ENCODE results near the gene APOM. TPM values are rescaled to one million over a fixed set of nuclear protein-coding genes. Genes with fewer than 3 reads are reported as not detected.
A peak's percentile ranks its signal among the peaks of the same experiment; 100 is the strongest.

The APOM gene
- polyA plus RNA-seq, 3 donors = 4.2 to 8.3 (median 4.8) TPM

DNA sequence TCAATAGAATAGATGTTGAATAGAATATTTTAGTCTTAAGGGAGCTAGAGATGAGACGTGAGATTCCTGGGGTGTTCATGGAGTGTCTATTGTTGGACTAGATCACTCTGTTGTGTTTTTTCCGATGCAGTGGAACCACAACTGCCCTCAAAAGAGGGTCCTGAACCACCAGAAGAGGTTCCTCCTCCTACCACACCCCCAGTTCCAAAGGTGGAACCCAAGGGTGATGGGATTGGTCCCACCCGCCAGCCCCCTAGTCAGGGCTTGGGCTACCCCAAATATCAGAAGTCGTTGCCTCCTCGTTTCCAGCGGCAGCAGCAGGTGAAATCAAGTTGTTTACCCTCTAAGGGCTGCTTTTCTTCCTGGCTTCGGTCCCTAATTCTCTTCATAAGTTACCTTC lies 26.7 kb upstream of the APOM start:
- no peak overlapping the region for H3K9ac ChIP-seq (ENCODE audit: insufficient read depth, low read length, poor library complexity, severe bottlenecking)
- Mint-ChIP-seq H3K4me3 (no peak overlapping the region), H3K36me3 (peaks cover 96 to 100% of the 10 kb centered on the region in 2 donors), H3K27me3 (ENCODE audit: low read depth in 3 of 3) (peaks cover 0 to 3% (median 0%) of the 10 kb centered on the region in 3 donors), H3K27ac (peak overlapping the region in 1 of 7 donors; percentile 46), H3K9me3 (no peaks in the 10 kb centered on the region), H3K4me1 (no peaks in the 10 kb centered on the region)
- H3K4me1 ChIP-seq (ENCODE audit: control insufficient read depth in 1 of 2, insufficient read depth in 2 of 2, low read length in 2 of 2) = no peaks in the 10 kb centered on the region
- H3K4me2 ChIP-seq (replicated peaks; ENCODE audit: extremely low read depth, low read length, poor library complexity, severe bottlenecking) = no peak overlapping the region
- peaks cover 64% of the 10 kb centered on the region for H3K79me2 ChIP-seq (ENCODE audit: insufficient read depth, low read length)
- H3K36me3 ChIP-seq (replicated peaks in 1 of 2; ENCODE audit: control insufficient read depth in 1 of 2, insufficient read depth in 2 of 2, low read length in 2 of 2) = peaks cover 97 to 100% of the 10 kb centered on the region in 2 donors
- intact Hi-C loops (cut with micrococcal nuclease) = no loop called here
- H3K27me3 ChIP-seq (ENCODE audit: control insufficient read depth in 2 of 2, insufficient read depth in 2 of 2, low read length in 2 of 2) = no peaks in the 10 kb centered on the region
- TF ChIP-seq, protein P1, sequence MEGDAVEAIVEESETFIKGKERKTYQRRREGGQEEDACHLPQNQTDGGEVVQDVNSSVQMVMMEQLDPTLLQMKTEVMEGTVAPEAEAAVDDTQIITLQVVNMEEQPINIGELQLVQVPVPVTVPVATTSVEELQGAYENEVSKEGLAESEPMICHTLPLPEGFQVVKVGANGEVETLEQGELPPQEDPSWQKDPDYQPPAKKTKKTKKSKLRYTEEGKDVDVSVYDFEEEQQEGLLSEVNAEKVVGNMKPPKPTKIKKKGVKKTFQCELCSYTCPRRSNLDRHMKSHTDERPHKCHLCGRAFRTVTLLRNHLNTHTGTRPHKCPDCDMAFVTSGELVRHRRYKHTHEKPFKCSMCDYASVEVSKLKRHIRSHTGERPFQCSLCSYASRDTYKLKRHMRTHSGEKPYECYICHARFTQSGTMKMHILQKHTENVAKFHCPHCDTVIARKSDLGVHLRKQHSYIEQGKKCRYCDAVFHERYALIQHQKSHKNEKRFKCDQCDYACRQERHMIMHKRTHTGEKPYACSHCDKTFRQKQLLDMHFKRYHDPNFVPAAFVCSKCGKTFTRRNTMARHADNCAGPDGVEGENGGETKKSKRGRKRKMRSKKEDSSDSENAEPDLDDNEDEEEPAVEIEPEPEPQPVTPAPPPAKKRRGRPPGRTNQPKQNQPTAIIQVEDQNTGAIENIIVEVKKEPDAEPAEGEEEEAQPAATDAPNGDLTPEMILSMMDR (IDR thresholded peaks at IDR 0.05) = no peak
- no peak overlapping the region for H3K27ac ChIP-seq (ENCODE audit: low read depth in 1 of 2, low read length in 2 of 2)
- no peak for DNase-seq
- no peaks in the 10 kb centered on the region for H3K9me3 ChIP-seq (replicated peaks in 1 of 2; ENCODE audit: control insufficient read depth in 1 of 2, insufficient read depth in 1 of 2, low read length in 2 of 2)
- 96% methylated on average over 5 of the region's 7 CpGs for WGBS (ENCODE audit: insufficient coverage)
- no peak overlapping the region for H3K4me3 ChIP-seq (replicated peaks in 1 of 3; ENCODE audit: low read depth in 2 of 3, low read length in 3 of 3)
- H2AFZ ChIP-seq (ENCODE audit: insufficient read depth, low read depth, low read length, poor library complexity, severe bottlenecking) = no peak overlapping the region
- peaks cover 76% of the 10 kb centered on the region for H4K20me1 ChIP-seq (ENCODE audit: insufficient read depth, low read length)

DNA sequence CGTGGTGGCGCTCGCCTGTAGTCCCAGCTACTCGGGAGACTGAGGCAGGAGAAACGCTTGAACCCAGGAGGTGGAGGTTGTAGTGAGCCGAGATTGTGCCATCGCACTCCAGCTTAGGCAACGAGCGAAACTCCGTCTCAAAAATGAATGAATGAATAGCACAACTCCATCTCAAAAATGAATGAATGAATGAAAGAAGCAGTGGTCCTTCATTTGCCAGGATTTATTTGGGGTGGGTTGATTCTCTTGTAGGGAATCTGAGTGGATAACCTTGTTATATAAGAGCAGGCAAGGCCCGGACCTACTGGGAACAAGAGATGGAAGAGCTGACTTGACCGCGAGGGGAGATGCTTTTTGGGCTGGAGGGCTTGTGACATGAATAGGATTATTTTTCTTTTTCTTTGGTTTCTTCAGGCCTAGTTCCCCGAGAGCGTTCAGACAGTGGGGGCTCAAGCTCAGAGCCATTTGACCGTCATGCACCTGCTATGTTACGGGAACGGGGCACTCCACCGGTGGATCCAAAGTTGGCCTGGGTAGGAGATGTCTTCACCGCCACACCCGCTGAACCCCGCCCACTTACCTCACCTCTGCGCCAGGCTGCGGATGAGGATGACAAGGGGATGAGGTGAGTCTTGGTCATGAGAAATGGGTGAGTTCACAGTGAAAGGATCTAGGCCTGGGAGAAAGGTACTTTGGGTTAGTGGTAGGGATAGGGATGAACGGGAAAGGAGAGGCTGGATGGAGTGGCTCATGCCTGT lies 25.3 kb upstream of the APOM start:
- peak overlapping the region in 3 of 7 donors; percentile 43 to 70 (median 48) for H3K27ac Mint-ChIP-seq

More for the DNA sequence above, 25.3 kb upstream of the APOM start:
- Histone ChIP-seq H3K27me3 (ENCODE audit: control insufficient read depth in 2 of 2, insufficient read depth in 2 of 2, low read length in 2 of 2) (no peaks in the 10 kb centered on the region), H4K20me1 (ENCODE audit: insufficient read depth, low read length) (peaks cover 83% of the 10 kb centered on the region), H3K27ac (ENCODE audit: low read depth in 1 of 2, low read length in 2 of 2) (no peak overlapping the region), H3K4me2 (replicated peaks; ENCODE audit: extremely low read depth, low read length, poor library complexity, severe bottlenecking) (no peak overlapping the region), H3K4me1 (ENCODE audit: control insufficient read depth in 1 of 2, insufficient read depth in 2 of 2, low read length in 2 of 2) (no peaks in the 10 kb centered on the region), H3K4me3 (replicated peaks in 1 of 3; ENCODE audit: low read depth in 2 of 3, low read length in 3 of 3) (no peak overlapping the region), H3K9ac (ENCODE audit: insufficient read depth, low read length, poor library complexity, severe bottlenecking) (no peak overlapping the region), H2AFZ (ENCODE audit: insufficient read depth, low read depth, low read length, poor library complexity, severe bottlenecking) (no peak overlapping the region), H3K79me2 (ENCODE audit: insufficient read depth, low read length) (peaks cover 51% of the 10 kb centered on the region), H3K36me3 (replicated peaks in 1 of 2; ENCODE audit: control insufficient read depth in 1 of 2, insufficient read depth in 2 of 2, low read length in 2 of 2) (peaks cover 97 to 100% of the 10 kb centered on the region in 2 donors), H3K9me3 (replicated peaks in 1 of 2; ENCODE audit: control insufficient read depth in 1 of 2, insufficient read depth in 1 of 2, low read length in 2 of 2) (no peaks in the 10 kb centered on the region)
- Mint-ChIP-seq H3K36me3 (peaks cover 94 to 99% of the 10 kb centered on the region in 2 donors), H3K27me3 (ENCODE audit: low read depth in 3 of 3) (peaks cover 0 to 3% (median 0%) of the 10 kb centered on the region in 3 donors), H3K4me3 (peak overlapping the region in 1 of 2 donors; percentile 31), H3K4me1 (no peaks in the 10 kb centered on the region), H3K9me3 (no peaks in the 10 kb centered on the region)
- WGBS (ENCODE audit: insufficient coverage) = 92% methylated on average over 9 of the region's 25 CpGs
- TF ChIP-seq, protein P1 (IDR thresholded peaks at IDR 0.05) = no peak
- intact Hi-C loops (cut with micrococcal nuclease) = no loop called here
- DNase-seq = no peak
